M059J (cell line): ENCODE data around the gene DCST1. TPM values are rescaled to one million over a fixed set of nuclear protein-coding genes. Genes with fewer than 3 reads are reported as not detected.
A peak's percentile ranks its signal among the peaks of the same experiment; 100 is the strongest.
"Not testable (repeated sequence)": the region's sequence is repeated elsewhere in the genome, so short reads cannot be mapped to it uniquely, and the experiment has no call there.

ENCODE experiments used
- DNase-seq: peaks from one replicate; pipeline ENCODE4 v3.0.0-alpha.2; 2012; ENCODE audit warnings: low read depth
- total RNA-seq: library from RNA; depleted of rRNA; stranded (reverse); fragments of >200 nt; shearing (Covaris generic); gene quantifications from 2 replicates; pipeline ENCODE4 v1.2.3, GENCODE V29; 2014; rRNA removed

The DCST1 gene
- not detected in 2 replicates for total RNA-seq

DNA sequence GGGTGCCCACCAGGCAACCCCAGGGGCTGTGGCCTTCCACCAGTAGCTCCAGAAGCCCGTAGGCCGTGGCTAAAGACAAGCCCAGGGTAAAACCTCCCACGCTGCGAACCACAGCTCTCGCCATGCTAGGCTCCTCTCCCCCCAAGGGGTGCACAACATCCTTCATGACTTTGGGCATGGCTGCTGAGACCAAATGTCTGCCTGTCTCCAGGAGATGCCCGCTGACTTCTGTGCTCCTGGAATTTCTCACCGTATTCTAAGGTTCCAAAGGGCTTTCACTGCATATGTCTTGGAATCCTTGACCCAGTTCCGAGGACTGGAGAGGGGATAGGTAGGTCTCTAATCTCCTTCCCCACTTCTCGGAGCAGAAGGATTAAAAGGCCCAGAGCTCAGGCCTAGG lies at the start of gene DCST1, which contains the start of gene DCST2:
DCST1 (plus strand) TSS at position 301 of the 400 bp plus-strand sequence. CDS start 213 bp downstream, outside the sequence.
DCST2 (minus strand) TSS at position 258 of the 400 bp plus-strand sequence; CDS start at position 178, 80 bp downstream.
- DNase-seq: no peak

- not testable (repeated sequence) for DNase-seq
These were observed 46.9 kb upstream of the DCST1 start for GRCh38 chr1:154986736-154987135.

DNA sequence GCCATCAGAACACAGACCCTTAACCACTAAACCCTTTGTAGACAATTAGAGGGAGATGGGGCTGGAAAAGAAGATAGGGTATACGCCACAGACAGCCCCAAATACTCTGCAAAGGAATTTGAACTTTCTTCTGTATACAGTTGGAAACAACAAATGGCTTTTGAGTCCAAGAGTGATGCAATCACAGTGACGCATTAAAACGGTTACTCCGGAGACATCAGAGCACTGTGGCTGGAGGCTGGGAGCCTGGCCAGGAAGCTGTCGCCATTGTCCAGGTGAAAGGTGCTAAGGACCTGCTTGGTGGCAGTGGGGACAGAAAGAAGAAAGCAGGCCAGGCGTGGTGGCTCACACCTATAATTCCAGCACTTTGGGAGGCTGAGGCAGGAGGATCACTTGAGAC lies 46.3 kb upstream of the DCST1 start:
- DNase-seq: no peak

DNA sequence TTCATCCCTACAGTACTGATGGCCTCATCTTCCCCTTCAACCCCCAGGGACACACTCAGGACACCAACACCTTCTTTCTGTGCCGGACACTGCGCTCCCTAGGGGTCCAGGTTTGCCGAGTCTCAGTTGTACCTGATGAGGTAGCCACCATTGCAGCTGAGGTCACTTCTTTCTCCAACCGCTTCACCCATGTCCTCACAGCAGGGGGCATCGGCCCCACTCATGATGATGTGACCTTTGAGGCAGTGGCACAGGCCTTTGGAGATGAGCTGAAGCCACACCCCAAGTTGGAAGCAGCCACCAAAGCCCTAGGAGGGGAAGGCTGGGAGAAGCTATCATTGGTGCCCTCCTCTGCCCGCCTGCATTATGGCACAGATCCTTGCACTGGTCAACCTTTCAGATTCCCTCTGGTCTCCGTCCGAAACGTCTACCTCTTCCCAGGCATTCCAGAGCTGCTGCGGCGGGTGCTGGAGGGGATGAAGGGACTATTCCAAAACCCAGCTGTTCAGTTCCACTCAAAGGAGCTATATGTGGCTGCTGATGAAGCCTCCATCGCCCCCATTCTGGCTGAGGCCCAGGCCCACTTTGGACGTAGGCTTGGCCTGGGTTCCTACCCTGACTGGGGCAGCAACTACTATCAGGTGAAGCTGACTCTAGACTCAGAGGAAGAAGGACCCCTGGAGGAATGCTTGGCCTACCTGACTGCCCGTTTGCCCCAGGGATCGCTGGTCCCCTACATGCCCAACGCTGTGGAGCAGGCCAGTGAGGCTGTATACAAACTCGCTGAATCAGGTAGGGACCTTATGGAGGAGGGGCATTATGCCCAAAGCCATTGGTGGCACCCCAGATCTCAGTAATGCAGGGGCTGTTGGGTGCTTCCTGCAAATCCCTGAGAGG lies 45.3 kb upstream of the DCST1 start:
- DNase-seq: no peak

- DNase-seq: no peak
These were observed 44.3 kb upstream of the DCST1 start for GRCh38 chr1:154989195-154989860.

GRCh38 chr1:154990276-154990675 lies 43.3 kb upstream of the DCST1 start:
- no peak for DNase-seq

GRCh38 chr1:154992721-154993571 lies 40.7 kb upstream of the DCST1 start:
- DNase-seq: peak; percentile 62

- DNase-seq: no peak
These were observed 39.9 kb upstream of the DCST1 start, which contains the start of gene LENEP for GRCh38 chr1:154993572-154994268. Gene LENEP, plus strand, starts transcription at chr1:154993586. Its CDS starts 22 bp downstream, at chr1:154993608.

DNA sequence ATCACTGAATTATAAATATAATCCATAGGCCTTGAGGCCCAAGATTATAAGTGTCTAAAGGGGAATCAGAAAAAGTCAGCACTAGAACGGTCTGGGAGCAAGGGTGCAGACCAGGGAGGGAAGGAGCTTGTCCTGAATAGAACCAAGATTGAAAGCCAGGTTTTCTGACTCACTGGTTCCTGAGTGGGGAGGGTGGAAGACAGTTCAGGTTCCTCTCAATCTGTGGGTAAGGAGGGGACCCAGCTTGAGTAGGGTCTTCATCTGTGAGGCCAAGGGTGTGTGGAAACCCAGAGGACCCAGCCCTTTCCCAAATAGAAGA lies 39.4 kb upstream of the DCST1 start:
- DNase-seq: no peak

DNA sequence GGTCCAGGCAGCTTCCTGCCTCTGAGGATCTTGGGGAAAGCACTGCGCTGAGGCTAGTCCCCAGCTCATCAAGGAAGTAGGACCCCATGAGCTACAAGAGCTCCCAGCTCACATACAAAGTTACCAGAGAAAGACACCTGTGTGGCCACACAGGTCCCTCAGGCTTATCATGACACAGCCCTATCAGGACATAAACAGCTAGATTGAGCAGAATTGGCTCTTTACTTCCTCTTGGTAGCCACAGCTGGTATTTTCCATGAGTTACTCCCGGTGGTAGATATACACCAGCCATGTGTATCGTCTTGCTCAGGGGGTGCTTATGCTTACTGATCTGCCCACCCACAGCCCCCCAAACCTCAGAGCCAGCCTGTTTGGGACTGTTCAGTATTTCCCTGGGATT lies 39.0 kb upstream of the DCST1 start:
- no peak for DNase-seq

DNA sequence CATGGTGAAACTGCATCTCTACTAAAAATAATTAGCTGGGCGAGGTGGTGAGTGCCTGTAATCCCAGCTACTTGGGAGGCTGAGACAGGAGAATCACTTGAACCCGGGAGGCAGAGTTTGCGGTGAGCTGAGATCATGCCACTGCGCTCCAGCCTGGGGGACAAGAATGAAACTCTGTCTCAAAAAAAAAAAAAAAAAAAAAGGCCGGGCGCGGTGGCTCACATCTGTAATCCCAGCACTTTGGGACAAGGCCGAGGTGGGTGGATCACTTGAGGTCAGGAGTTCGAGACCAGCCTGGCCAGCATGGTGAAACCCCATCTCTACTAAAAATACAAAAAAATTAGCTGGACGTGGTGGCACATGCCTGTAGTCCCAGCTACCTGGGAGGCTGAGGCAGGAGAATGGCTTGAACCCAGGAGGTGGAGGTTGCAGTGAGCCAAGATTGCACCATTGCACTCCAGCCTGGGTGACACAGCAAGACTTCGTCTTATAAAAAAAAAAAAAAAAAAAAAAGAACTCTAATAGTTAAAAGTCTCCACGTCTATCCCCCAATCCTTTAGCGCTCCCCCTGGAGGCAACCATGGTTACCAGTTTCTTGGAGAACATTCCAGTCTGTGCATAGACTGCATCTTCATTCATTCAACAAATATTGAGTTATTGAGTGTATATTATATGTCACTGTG lies 38.2 kb upstream of the DCST1 start:
- peak; percentile 82 for DNase-seq

- DNase-seq: no peak
These were observed 36.5 kb upstream of the DCST1 start for GRCh38 chr1:154996966-154997701.

DNA sequence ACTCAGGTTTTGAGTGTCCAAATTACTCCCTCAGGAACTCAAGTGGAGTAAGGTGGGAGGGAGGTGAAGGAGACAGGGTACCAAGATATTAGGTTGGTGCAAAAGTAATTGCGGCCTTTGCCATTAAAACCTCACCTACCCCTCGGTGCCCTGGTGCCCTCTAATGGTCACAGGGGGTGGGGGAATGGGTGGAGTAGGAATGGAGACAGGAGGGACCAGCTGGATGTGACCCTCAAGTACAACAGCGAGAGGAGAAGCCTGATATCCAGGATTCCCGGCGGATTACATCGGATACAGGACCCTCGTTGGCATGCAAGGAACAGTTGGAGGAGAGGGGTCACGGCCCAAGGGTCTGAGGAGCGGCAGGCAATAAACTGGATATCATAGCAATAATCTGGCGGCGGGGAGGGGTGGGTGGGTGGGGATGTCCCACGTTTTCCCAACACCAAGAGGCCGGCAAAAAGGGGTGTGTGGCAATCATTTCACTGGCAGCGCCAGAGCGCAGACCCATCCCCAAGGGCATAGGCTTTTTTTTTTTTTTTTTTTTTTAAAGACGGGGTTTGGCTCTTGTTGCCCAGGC lies 35.3 kb upstream of the DCST1 start:
- no peak for DNase-seq

DNA sequence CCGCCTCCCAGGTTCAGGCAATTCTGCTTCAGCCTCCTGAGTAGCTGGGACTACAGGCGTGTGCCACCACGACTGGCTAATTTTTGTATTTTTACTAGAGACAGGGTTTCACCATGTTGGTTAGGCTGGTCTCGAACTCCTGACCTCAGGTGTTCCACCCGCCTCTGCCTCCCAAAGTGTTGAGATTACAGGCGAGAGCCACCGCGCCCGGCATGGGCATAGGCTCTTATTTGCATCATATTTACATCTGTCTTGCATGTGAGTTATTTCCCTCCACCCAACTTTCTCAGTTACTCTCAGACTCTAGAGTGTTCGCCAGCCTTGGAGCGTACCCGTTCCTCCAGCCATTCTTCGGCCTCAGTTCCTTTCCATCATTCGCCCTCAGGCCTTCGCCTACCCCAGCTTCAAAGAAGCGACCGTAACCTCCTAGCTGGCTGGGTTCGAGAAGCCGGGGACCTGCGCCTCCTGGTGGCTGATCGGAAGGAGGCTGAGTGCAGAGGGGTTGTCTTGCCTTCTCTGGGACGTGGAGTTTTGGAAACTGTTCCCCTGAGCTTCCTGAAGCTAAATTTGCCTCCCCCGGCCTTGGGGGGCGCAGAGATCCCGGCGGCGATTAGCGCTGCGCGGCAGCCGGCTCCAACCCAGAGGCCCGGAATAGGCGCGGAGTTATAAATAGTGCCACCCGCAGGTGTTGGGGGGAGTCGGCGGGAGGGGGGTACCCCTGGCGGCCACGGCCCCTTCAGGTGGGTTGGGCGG lies 34.6 kb upstream of the DCST1 start:
- no peak for DNase-seq

GRCh38 chr1:154999571-155000410 lies 33.8 kb upstream of the DCST1 start:
- DNase-seq: no peak

GRCh38 chr1:155000411-155000725 lies 33.3 kb upstream of the DCST1 start:
- no peak for DNase-seq

DNA sequence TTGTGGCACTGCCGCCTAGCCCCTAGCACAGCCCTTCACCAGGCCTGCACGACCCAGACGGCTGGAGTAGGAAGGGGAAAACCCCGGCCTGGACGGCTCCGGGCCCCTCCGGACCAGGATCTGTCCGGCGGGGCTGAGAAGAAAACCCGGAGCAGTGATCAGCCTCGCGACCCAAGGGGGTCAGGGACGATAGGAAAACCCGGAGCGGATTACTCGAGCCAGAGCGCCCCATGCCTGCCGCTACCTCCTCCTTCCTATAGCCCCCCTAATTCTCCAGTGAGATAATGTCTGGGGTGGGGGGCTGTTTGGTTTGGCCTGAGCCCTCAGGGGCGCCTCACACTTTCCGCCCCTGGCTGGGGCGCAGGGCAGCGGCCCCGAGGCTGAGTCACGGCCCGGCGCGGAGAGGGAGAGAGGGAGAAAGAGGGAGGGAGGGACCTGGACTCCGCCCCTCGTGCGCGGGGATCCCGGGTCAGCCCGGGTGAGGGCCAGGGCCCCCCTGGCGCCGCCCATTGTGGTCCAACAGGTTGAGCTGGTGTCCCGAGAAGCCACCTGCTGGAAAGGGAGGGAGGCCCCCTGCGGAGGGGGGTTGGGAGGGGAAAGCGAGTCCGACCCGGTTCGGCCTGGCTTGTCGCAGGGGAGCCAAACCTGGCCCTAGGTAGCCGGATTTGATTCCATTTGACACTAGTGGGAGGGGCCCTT lies 32.7 kb upstream of the DCST1 start:
- peak; percentile 91 for DNase-seq

- DNase-seq: no peak
These were observed 32.3 kb upstream of the DCST1 start for GRCh38 chr1:155001425-155001674.
